RWPE1 (cell line): ENCODE results near the gene SEC31B.
A peak's percentile ranks its signal among the peaks of the same experiment; 100 is the strongest.

Experiments
- CTCF ChIA-PET: fragments of 350-600 bp; sonication (Branson Sonifier 250); formaldehyde crosslinking; extraction: SDS; loops from one replicate; lab custom pipeline; 2021; lab: Yijun Ruan, JAX
- POLR2A ChIA-PET: fragments of 400-600 bp; formaldehyde crosslinking; extraction: SDS; loops from one replicate; lab custom pipeline; 2020; ENCODE audit warnings: antibody characterized with exemption; ENCODE audit not compliant: low non-redundant PET; lab: Yijun Ruan, JAX
- DNase-seq: peaks from one replicate; pipeline ENCODE4 v3.0.0; 2012; ENCODE audit warnings: low spot score
- H3K27ac ChIP-seq: fragments of 450-650 bp; 2 replicates; pipeline ENCODE4 v1.5.1; 2017
- TF ChIP-seq, protein P1 (sequence below): fragments of 450-650 bp; conservative IDR thresholded peaks from 2 replicates; pipeline ENCODE4 v1.5.1; 2017; ENCODE audit warnings: low read depth, mild to moderate bottlenecking

SEC31B gene

DNA sequence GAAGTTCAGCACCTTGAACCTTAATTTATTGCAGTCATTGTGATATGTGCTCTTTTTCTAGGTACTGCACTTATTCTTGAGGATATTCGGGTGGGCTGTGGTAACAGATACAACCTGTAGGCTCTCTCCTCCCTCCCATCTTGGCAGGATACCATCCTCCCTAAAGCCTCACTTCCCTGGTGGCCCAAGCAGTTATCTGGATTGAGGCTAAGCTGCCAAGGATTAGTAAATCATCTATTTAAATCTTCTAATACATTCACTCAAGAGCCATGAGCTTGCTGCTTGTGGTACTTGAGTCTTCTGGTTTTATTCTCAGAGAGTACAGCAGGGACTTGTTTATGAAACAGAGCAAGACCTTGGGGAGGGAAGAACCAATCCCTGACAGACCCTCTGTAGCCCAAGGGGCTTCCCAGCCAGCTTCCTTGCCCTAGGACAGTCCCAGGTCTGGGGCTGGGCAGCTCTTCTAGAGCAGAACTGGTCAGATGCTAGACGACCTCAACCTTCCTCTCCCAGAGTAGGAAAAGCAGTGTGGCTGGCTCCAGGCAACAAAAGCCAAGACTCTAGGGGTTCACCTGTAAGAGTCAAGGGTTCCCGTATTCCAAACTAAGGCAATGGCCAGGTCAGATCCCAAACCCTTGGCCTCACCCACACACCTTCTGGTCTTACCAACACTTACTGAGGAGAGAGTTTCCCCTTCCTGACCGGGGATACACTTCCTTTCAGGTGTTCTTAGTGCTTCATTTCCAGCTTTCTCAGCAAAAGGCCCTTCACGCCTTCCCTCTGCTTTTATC, 35.6 kb downstream of the SEC31B start:
- CTCF ChIA-PET: interaction anchor here (0.6 to 6.2 kb wide), 7 partner anchors 8 to 258 kb away, joined by 3 to 38 read pairs (median 5); no protein-coding TSS in a partner anchor
- DNase-seq: no peak
- H3K27ac ChIP-seq: no peak overlapping the region
- POLR2A ChIA-PET: no interaction called here
- TF ChIP-seq, protein P1, sequence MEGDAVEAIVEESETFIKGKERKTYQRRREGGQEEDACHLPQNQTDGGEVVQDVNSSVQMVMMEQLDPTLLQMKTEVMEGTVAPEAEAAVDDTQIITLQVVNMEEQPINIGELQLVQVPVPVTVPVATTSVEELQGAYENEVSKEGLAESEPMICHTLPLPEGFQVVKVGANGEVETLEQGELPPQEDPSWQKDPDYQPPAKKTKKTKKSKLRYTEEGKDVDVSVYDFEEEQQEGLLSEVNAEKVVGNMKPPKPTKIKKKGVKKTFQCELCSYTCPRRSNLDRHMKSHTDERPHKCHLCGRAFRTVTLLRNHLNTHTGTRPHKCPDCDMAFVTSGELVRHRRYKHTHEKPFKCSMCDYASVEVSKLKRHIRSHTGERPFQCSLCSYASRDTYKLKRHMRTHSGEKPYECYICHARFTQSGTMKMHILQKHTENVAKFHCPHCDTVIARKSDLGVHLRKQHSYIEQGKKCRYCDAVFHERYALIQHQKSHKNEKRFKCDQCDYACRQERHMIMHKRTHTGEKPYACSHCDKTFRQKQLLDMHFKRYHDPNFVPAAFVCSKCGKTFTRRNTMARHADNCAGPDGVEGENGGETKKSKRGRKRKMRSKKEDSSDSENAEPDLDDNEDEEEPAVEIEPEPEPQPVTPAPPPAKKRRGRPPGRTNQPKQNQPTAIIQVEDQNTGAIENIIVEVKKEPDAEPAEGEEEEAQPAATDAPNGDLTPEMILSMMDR: no peak

GRCh38 chr10:100482834-100483185, 36.9 kb downstream of the SEC31B start:
- no peak for DNase-seq
- POLR2A ChIA-PET: no interaction called here
- CTCF ChIA-PET: interaction anchor here (0.5 to 6.2 kb wide), 21 partner anchors 11 to 398 kb away, joined by 3 to 38 read pairs (median 5); no protein-coding TSS in a partner anchor
- no peak overlapping the region for H3K27ac ChIP-seq
- TF ChIP-seq, protein P1: peak; percentile 25; the same call in 1 of the 2 replicates

GRCh38 chr10:100482181-100482833, 37.4 kb downstream of the SEC31B start:
- peak; percentile 46 for DNase-seq
- H3K27ac ChIP-seq: no peak overlapping the region
- TF ChIP-seq, protein P1: peak; percentile 73
- ChIA-PET POLR2A (no interaction called here), CTCF (interaction anchor here (0.6 to 6.2 kb wide), 28 partner anchors 12 to 703 kb away, joined by 3 to 38 read pairs (median 4); no protein-coding TSS in a partner anchor)

- peak; percentile 97 for DNase-seq
- POLR2A ChIA-PET: interaction anchor here (0.6 kb wide), 1 partner anchor 9 kb away, joined by 6 read pairs; no protein-coding TSS in a partner anchor
- CTCF ChIA-PET: interaction anchor here (0.6 to 6.2 kb wide), 12 partner anchors 13 to 397 kb away, joined by 3 to 38 read pairs (median 5); no protein-coding TSS in a partner anchor
- TF ChIP-seq, protein P1: no peak
- H3K27ac ChIP-seq: no peak overlapping the region
These were observed 38.1 kb downstream of the SEC31B start for GRCh38 chr10:100481462-100482081.

GRCh38 chr10:100480002-100480401, 39.7 kb downstream of the SEC31B start:
- no peak overlapping the region for H3K27ac ChIP-seq
- DNase-seq: no peak
- ChIA-PET POLR2A (no interaction called here), CTCF (interaction anchor here (0.8 to 6.2 kb wide), 2 partner anchors 29 to 176 kb away, joined by 3 to 38 read pairs; no protein-coding TSS in a partner anchor)
- TF ChIP-seq, protein P1: no peak

DNA sequence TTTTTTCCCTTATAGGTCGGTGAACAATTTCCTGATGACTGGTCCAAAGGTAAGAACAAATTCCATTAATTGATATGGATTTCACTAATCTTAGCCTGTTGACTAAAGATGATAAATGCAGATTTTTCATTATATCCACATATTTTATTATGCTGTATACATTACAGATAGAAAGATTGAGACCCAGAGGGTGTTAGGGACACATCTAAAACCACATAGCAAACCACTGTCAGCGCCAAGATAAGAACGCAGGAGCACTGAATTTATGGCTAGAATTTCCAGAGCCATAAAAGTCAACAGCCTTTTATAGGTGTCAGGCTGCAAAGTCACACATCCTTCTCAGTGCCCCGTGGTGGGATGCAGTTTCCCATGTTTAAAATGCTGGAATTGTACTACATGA, 40.6 kb downstream of the SEC31B start:
- TF ChIP-seq, protein P1: no peak
- ChIA-PET POLR2A (no interaction called here), CTCF (interaction anchor here (0.5 to 6.2 kb wide), 2 partner anchors 30 to 376 kb away, joined by 3 to 38 read pairs; no protein-coding TSS in a partner anchor)
- no peak for DNase-seq
- H3K27ac ChIP-seq: no peak overlapping the region
